ENCODE measurements around the gene CST6.

Gene CST6

DNA sequence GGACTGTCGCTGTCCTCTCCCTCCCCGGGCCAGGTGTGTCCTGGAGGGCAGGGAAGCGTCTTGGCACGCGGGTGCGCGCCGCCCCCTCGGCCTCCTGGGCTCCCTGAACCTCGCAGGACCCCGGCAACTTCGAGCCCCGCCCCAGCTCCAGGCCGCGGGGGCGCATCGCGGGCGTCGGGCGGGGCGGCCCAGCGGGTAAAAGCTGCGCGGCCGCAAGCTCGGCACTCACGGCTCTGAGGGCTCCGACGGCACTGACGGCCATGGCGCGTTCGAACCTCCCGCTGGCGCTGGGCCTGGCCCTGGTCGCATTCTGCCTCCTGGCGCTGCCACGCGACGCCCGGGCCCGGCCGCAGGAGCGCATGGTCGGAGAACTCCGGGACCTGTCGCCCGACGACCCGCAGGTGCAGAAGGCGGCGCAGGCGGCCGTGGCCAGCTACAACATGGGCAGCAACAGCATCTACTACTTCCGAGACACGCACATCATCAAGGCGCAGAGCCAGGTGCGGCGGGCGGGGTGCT lies at the start of gene CST6:
Gene CST6, plus strand, starts transcription at position 224 of the 519 bp plus-strand sequence. Its CDS starts 37 bp downstream, at position 261.
- DNase-seq, result peak; percentile 20

GRCh38 chr11:65962141-65962564 lies 49.7 kb upstream of the CST6 start:
- DNase-seq, result no peak

DNA sequence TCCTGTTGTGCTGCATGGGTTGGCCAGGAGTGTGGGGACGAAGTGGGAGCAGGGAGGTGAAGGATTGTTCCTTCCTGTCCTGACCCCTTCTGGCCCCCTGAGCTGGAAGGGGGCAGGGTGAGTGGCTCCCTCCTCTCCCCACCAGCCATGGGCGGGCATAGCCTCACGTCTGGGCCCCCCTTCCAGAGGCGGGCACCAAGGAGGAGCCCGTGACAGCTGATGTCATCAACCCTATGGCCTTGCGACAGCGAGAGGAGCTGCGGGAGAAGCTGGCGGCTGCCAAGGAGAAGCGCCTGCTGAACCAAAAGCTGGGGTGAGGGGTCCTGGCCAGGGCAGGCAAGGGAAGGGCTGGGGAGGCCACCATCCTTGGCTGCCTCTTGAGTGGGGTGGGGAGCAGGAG lies 46.9 kb upstream of the CST6 start:
- DNase-seq, result no peak

DNA sequence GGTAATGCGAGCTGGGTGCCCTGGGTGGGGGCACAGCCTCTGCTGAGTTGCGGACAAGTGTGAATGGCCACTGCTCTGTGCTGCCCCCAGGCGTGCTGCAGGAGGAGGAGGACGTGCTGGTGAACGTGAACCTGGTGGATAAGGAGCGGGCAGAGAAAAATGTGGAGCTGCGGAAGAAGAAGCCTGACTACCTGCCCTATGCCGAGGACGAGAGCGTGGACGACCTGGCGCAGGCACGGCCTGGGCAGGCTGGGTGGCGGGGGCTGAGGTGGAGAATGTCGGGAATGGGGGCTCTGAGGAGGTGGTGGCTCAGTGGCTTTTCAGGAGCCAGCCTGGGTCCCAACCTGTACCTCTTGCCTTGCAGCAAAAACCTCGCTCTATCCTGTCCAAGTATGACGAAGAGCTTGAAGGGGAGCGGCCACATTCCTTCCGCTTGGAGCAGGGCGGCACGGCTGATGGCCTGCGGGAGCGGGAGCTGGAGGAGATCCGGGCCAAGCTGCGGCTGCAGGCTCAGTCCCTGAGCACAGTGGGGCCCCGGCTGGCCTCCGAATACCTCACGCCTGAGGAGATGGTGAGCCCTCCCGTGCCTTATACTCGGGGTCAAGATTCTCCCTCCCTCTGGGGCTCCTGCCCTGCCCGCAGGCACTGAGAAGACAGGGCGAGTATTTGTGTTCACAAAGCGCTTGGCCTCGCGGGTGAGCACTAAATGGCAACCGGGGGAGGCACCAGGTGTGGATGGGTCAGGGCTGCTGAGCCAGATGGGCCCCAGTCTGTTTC lies 45.6 kb upstream of the CST6 start:
- DNase-seq, result no peak

DNA sequence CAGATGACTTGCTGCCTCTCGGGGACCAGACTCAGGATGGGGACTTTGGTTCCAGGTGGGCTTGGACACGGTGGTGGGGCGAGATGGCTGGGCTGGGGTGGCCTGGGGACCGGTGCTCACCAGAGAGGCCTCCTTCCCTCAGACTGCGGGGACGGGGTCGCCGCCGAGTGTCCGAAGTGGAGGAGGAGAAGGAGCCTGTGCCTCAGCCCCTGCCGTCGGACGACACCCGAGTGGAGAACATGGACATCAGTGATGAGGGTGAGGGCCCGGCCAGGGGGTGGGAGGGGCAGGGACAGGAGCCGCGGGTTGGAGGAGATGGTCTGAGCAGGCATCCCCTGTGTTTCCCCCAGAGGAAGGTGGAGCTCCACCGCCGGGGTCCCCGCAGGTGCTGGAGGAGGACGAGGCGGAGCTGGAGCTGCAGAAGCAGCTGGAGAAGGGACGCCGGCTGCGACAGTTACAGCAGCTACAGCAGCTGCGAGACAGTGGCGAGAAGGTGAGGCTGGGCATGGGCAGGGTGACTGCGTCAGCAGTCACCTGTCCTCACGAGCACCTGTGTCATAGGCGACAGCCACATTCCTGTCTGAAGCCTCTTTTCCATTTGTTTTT lies 44.4 kb upstream of the CST6 start:
- DNase-seq, result no peak

- DNase-seq, result peak; percentile 58
These were observed 43.0 kb upstream of the CST6 start for GRCh38 chr11:65968600-65969482.

- no peak for DNase-seq
These were observed 39.7 kb upstream of the CST6 start for GRCh38 chr11:65972116-65972515.

DNA sequence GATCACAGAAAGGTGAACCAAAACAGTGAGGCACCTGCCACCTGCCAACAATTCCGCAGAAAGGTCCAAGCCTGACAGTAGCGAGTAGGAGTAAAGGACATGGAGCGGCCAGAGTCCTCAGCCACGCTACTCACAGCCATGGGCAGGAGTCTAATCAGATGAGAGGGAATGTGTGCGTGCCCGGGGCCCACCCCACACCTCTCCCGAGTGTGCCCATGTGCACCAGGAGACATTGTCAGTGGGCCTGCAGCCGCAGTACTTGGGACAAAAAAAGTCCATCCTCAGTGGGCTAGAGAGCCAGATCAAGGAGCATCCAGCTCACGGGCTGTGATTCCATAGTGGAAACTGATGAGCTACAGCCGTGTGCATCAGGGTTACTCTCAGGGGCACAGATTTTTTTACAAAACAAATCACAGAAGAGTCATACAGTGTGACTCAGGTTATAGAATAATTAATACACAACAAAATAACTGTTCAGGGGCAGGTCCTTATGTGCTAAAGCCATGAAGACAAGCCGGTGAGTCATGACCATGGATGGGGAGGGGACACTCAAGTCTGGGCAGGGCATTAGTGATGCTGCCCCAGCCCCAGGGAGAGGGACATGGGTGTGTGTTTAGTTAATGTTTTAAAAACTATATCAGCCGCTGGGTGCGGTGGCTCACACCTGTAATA lies 38.2 kb upstream of the CST6 start:
- no peak for DNase-seq

DNA sequence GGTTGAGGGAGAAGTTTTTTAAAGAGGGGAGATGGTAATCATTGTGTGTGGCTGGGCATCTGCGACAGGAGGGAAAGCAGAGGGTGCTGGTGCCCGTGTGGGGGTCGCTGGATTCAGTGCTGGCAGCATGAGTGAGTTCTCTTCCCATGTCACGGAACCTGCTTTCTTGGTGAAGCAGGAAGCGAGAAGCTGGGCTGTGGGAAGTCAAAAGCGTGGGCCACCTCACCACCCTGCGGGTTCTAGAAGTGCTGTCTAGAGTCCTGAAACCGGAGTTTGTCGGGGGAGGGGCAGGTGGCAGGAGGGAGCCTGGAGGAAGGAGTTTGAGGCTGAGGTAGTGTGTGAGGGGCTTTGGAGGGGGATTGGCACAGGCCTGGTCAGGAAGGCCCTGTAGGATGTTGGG lies 36.0 kb upstream of the CST6 start:
- DNase-seq, result no peak

DNA sequence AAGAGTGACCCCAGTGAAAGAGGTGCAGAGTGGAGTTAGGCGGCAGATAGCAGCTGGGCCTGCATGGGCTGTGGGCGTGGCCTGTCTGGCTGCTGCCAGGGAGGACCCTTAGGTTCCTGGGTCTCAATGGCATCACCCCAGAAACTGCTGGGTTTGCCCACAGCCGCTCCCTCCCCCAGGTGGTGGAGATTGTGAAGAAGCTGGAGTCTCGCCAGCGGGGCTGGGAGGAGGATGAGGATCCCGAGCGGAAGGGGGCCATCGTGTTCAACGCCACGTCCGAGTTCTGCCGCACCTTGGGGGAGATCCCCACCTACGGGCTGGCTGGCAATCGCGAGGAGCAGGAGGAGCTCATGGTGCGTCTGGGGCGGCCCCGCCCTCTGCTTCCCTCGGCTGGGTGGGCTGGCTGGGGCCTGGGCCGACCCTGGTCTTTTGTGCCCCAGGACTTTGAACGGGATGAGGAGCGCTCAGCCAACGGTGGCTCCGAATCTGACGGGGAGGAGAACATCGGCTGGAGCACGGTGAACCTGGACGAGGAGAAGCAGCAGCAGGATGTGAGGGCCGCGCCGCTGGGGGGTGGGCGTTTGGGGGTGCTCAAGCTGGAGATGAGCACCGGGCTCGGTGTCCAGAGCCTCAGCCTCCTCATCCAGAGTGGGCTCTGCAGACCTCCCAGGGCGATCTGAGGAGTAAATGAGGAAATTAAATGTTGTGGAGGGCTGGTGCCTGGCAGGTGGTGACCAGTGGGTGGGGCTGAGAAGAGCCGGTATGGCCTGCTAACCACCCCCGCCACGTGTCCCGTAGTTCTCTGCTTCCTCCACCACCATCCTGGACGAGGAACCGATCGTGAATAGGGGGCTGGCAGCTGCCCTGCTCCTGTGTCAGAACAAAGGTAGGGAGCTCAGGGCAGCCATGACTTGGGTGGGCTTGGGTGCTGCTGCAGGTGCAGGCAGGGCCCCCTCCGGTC lies 35.3 kb upstream of the CST6 start:
- DNase-seq, result peak; percentile 29

GRCh38 chr11:65977621-65978390 lies 34.0 kb upstream of the CST6 start:
- DNase-seq, result no peak

DNA sequence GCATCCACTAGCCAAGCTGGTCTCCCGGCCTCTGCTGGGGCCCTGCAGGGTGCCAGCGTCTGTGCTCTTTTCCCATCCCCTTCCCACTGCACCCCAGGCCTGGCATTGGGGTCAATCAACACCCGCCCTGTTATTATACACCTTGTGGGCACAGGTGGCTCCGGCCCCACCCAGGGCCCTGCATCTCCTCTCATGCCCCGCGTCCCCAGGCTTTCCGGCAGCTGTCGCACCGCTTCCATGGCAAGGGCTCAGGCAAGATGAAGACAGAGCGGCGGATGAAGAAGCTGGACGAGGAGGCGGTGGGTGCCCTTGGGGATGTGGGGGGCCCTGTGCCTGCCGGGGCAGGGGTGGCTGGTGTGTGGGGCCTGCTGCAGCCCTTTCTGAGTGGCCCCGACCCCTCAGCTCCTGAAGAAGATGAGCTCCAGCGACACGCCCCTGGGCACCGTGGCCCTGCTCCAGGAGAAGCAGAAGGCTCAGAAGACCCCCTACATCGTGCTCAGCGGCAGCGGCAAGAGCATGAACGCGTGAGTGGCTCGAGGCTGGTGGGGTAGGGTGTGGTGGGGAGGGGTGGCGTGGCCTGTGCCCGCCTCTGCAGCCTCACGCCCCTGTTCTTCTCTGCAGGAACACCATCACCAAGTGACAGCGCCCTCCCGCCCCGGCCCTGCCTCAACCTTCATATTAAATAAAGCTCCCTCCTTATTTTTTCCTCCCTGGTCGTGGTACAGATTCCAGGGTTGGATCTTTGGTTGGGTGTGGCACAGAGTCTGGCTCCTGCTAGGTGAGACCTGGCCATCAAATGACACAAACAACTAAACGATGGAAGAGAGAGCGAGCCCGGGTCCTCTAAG lies 33.2 kb upstream of the CST6 start:
- DNase-seq, result no peak

- DNase-seq, result no peak
These were observed 32.5 kb upstream of the CST6 start for GRCh38 chr11:65979261-65979759.

DNA sequence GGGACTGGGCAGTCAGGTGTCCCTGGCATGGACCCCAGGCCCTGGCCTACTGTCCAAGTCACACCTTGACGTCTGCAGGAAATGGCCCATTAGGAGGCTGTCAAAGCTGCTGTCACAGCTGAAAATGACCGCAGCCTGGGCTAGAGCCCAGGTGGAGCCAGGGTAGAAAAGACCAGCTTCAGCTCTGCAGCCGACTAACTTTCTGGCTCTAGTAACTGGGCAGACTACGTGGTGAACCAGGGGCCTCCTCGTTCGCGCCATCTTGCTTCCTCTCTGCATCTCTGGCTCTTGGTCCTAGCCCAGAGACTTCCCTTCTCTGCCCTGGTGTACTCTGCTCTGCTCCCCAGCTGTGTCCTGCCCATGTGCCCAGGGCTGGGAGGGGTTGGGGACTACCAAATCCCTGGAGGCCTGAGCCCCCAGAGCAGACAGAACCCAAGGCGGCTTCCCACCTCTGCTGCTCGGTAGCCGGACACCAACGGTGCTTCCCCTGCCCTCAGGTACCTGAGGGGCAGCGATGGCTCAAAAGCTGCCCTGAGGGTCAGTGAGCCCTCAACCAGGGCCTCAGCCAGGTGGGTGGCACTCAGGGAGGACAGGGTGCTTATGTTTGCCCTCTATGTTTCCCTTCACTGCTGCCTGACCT lies 30.6 kb upstream of the CST6 start:
- no peak for DNase-seq

DNA sequence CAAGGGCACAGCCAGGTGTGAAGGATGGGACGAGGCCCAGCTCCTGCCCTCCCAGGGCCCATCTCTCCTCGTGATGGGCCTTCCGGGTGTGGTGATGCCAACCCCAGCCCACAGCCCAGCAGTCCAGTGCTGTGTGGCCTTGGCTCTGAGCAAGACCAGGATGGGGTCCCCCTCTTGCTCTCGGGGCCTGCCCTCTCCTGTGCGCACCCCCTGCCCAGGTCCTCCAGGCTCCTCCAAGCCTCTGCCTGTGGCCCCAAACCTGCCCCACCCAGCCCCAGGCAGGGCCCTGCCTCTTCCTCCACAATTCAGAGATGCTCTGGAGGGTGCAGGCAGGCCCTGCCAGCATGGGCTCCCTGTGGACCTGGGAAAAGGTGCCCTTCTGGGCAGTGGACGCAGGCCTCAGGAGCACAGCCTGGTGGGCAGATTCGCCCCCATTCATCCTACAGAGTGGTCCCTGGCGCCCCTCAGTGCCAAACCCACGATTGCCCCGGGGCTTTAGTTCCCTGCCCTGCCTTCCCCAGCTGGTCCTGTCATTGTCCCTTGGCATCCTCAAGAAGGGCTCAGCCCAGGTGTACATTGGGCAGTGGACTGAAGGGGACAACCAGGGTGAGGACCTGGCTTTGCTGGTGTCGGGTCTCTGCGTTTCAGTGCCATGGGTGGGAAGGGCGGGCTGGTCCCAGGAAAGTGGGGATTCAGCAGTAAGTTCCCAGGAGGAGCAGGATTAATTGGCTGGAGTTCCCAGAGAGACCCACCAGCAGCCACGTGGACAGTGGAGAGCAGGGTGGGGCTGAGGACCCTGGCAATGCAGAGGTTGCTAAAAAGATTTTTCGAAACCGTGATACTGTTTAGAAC lies 29.6 kb upstream of the CST6 start:
- no peak for DNase-seq

DNA sequence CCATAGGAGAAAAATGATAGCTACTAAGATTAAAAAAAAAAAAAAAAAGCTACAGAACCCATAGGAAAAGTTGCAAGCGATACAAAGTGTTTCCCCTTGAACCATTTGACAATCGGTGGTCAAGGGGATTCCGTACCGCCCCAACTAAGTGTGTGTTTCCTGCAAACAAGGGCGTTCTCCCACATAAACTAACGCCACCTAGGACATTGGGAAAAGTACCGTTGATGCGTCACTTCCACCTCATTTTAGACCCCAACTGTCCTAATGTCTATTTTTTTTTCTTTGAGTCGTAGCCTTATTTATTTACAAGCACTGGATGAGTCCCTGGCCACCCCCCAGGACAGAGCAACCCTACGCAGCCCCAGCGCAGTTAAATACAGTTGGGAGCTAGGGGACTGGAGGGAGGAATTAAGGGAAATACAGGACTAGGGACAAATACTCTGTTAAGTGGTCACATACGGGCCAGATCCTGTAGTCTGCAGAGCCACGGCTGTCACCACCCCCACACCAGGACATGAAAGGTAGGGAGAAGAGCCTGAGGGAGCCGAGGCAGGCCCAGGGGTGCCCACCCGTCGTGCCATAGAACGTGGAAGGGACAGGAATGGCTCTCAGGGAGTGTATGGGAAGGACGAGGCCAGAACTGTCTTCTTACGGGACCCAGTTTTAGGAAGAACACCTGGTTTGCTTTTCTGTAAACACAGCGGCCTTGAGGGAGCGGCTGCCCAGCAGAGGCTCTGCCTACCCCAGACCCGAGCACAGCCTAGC lies 28.8 kb upstream of the CST6 start:
- DNase-seq, result no peak

DNA sequence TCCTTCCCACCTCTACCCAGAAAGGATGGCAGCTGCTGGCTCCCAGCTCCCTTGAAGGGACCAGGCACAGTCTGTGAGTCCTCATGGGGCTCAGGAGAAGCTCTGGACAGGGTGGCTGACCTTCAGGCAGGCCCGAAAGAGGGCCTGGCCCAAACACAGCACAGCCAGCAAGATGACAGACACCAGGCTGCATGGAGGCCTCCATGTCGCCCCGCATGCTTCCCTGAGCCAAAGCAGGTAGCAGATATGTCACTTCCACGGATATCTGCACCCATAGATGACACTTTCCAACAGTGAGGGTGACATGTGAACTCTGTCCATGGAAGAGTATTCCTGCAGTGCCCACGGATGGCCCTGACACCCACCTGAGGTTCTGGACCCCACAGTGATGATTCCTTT lies 28.2 kb upstream of the CST6 start:
- no peak for DNase-seq

Measured in hematopoietic multipotent progenitor cell treated with erythropoietin and hydrocortisone succinate and interleukin-3 and kit ligand, for 6 days (in vitro differentiated cells).